Activated CD8-positive, alpha-beta memory T cell treated with anti-CD3 and anti-CD28 coated beads, Interleukin-2, amount 50 U/mL, for 4 hours (primary cell): ENCODE data around the gene KRTAP1-4.
"Not testable (repeated sequence)": the region's sequence is repeated elsewhere in the genome, so short reads cannot be mapped to it uniquely, and the experiment has no call there.

ENCODE experiments used
- DNase-seq: peaks from one replicate; pipeline ENCODE4 v3.0.0-alpha.2; 2020

The KRTAP1-4 gene

GRCh38 chr17:41002814-41003213 lies 27.2 kb downstream of the KRTAP1-4 start:
- DNase-seq, result no peak

GRCh38 chr17:41001795-41002194 lies 28.2 kb downstream of the KRTAP1-4 start:
- no peak for DNase-seq

- not testable (repeated sequence) for DNase-seq
These were observed 30.4 kb downstream of the KRTAP1-4 start, which contains the start of gene KRTAP3-2 for GRCh38 chr17:40999563-40999962. KRTAP3-2 (minus strand) TSS chr17:40999906; CDS start chr17:40999853, 53 bp downstream.

GRCh38 chr17:40997361-40997760 lies 32.6 kb downstream of the KRTAP1-4 start:
- no peak for DNase-seq

GRCh38 chr17:40996829-40997228 lies 33.2 kb downstream of the KRTAP1-4 start:
- no peak for DNase-seq

- no peak for DNase-seq
These were observed 34.9 kb downstream of the KRTAP1-4 start for GRCh38 chr17:40995116-40995515.

GRCh38 chr17:40993839-40994238 lies 36.2 kb downstream of the KRTAP1-4 start, which contains the start of gene KRTAP3-3:
KRTAP3-3 (minus strand) TSS chr17:40994164; CDS start chr17:40994097, 67 bp downstream.
- DNase-seq, result no peak

GRCh38 chr17:40993084-40993483 lies 36.9 kb downstream of the KRTAP1-4 start:
- no peak for DNase-seq

GRCh38 chr17:40992666-40993065 lies 37.3 kb downstream of the KRTAP1-4 start:
- no peak for DNase-seq

- DNase-seq, result no peak
These were observed 43.1 kb downstream of the KRTAP1-4 start for GRCh38 chr17:40986920-40987319.

GRCh38 chr17:40984226-40984625 lies 45.8 kb downstream of the KRTAP1-4 start, which contains the start of gene KRT40:
KRT40 (minus strand) TSS chr17:40984326; CDS start chr17:40984273, 53 bp downstream.
- no peak for DNase-seq

- DNase-seq, result no peak
These were observed 48.9 kb downstream of the KRTAP1-4 start for GRCh38 chr17:40981115-40981514.

- DNase-seq, result no peak
These were observed 49.4 kb downstream of the KRTAP1-4 start for GRCh38 chr17:40980596-40980995.

- DNase-seq, result no peak
These were observed 49.9 kb downstream of the KRTAP1-4 start for GRCh38 chr17:40980117-40980516.
